Naive thymus-derived CD4-positive, alpha-beta T cell (primary cell): Measurements from ENCODE around the gene GKN2. TPM values are rescaled to one million over a fixed set of nuclear protein-coding genes. Genes with fewer than 3 reads are reported as not detected.

Experiments used
- ATAC-seq: fragments of 150-1000 bp; cut with Tn5 transposase; 2 replicates; pipeline ENCODE4 v1.10.0; 2021; ENCODE audit warnings: mild to moderate bottlenecking, moderate library complexity
- CTCF ChIA-PET: fragments of 350-600 bp; sonication (Branson Sonifier 250); formaldehyde crosslinking; loops from one replicate; lab custom pipeline; 2021; ENCODE audit warnings: antibody characterized with exemption; lab: Charles Lee
- POLR2A ChIA-PET: fragments of 350-600 bp; sonication (Branson Sonifier 250); formaldehyde crosslinking; loops from one replicate; lab custom pipeline; 2021; ENCODE audit warnings: antibody characterized with exemption, inconsistent platforms; lab: Charles Lee
- DNase-seq, 9 donors: peaks; one replicate each; pipeline versions ENCODE4 v3.0.0 to v3.0.0-alpha.2; 2020 to 2022; ENCODE audit warnings: mixed read lengths in 1 of 9
- H3K27ac ChIP-seq: one replicate; pipeline ENCODE4 v1.7.0; 2013; ENCODE audit warnings: mild to moderate bottlenecking, low read depth, low read length, moderate library complexity
- H3K27me3 ChIP-seq, 2 donors: one replicate each; pipeline ENCODE4 v1.7.0; 2013; ENCODE audit warnings: low read length in 2 of 2, mild to moderate bottlenecking in 2 of 2, moderate library complexity in 2 of 2; ENCODE audit not compliant: control insufficient read depth in 2 of 2, insufficient read depth in 2 of 2
- H3K36me3 ChIP-seq, 3 experiments: 1 replicate in 2 of 3; 2 replicates in 1 of 3; pipeline ENCODE4 v1.7.0; 2013; ENCODE audit warnings: low read length in 3 of 3, mild to moderate bottlenecking in 3 of 3, moderate library complexity in 1 of 3; ENCODE audit not compliant: insufficient read depth in 3 of 3, control insufficient read depth in 2 of 3
- H3K4me1 ChIP-seq, 2 donors: one replicate each; pipeline ENCODE4 v1.7.0; 2013; ENCODE audit warnings: low read length in 2 of 2, mild to moderate bottlenecking in 2 of 2, moderate library complexity in 1 of 2; ENCODE audit not compliant: control insufficient read depth in 2 of 2, insufficient read depth in 2 of 2
- H3K4me3 ChIP-seq: 2 replicates; pipeline ENCODE4 v1.7.0; 2013; ENCODE audit warnings: mild to moderate bottlenecking, low read length
- H3K9me3 ChIP-seq, 3 experiments: 1 replicate in 2 of 3; 2 replicates in 1 of 3; pipeline ENCODE4 v1.7.0; 2013; ENCODE audit warnings: low read length in 3 of 3; ENCODE audit not compliant: control insufficient read depth in 2 of 3
- H3K27ac Mint-ChIP-seq, 9 donors: one replicate each; pipeline ENCODE4 v1.8.0; 2020 to 2022; ENCODE audit warnings: mixed read lengths in 9 of 9, mild to moderate bottlenecking in 8 of 9, moderate library complexity in 5 of 9, inconsistent platforms in 2 of 9
- H3K27me3 Mint-ChIP-seq, 5 donors: one replicate each; pipeline ENCODE4 v1.8.0; 2021 to 2022; ENCODE audit warnings: mixed read lengths in 5 of 5, mild to moderate bottlenecking in 1 of 5
- H3K36me3 Mint-ChIP-seq, 5 donors: one replicate each; pipeline ENCODE4 v1.8.0; 2020 to 2022; ENCODE audit warnings: mixed read lengths in 5 of 5, mild to moderate bottlenecking in 3 of 5, inconsistent platforms in 1 of 5
- H3K4me1 Mint-ChIP-seq, 7 donors: one replicate each; pipeline ENCODE4 v1.8.0; 2020 to 2022; ENCODE audit warnings: mixed read lengths in 7 of 7, mild to moderate bottlenecking in 3 of 7, inconsistent platforms in 1 of 7
- H3K4me3 Mint-ChIP-seq, 10 donors: one replicate each; pipeline ENCODE4 v1.8.0; 2020 to 2022; ENCODE audit warnings: mild to moderate bottlenecking in 10 of 10, mixed read lengths in 10 of 10, moderate library complexity in 6 of 10, inconsistent platforms in 2 of 10
- H3K9me3 Mint-ChIP-seq, 11 donors: one replicate each; pipeline ENCODE4 v1.8.0; 2020 to 2022; ENCODE audit warnings: mixed read lengths in 11 of 11, mild to moderate bottlenecking in 4 of 11, inconsistent platforms in 1 of 11, moderate library complexity in 1 of 11
- intact Hi-C, 2 donors: fragments of 100-400 bp; cut with micrococcal nuclease; formaldehyde crosslinking; loops; one replicate each; pipeline ENCODE4 v1.15.1; 2023
- polyA plus RNA-seq, 2 donors: library from polyadenylated mRNA; unstranded; fragments of 300-500 nt; fragmentation: Illumina TruSeq; gene quantifications; one replicate each; pipeline ENCODE4 v1.2.3, GENCODE V29; 2021
- total RNA-seq, 6 experiments: library from RNA in 5 of 6; stranded (reverse) in 5 of 6; gene quantifications; 1 replicate in 5 of 6; 2 replicates in 1 of 6; pipeline ENCODE4 v1.2.3 and lab custom pipeline; 2021 to 2026

Gene GKN2
- total and polyA plus RNA-seq, 7 experiments from 2014 or later, result not detected

DNA sequence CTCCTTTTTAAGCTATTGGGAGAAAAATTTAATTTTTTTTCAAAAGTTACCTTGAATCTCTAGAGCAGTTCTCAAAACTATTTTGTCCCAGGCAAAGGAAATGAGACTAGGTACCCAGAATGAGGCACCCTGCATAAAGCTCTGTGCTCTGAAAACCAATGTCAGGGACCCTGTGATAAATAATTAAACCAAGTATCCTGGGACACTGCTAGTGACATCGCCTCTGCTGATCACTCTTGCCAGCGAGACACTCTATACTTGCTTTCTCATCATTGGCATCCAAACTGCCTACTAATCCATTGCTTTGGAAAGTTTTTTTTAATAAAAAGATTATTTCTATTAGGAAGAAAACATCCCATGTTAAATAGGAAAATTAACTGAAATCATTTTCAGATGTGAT, 23.2 kb upstream of the GKN2 start:
- no peaks in the 10 kb centered on the region for H3K27me3 ChIP-seq
- ChIA-PET POLR2A (no interaction called here), CTCF (no interaction called here)
- no peak overlapping the region for H3K27ac ChIP-seq
- intact Hi-C loops, result no loop called here
- H3K4me1 ChIP-seq, result no peaks in the 10 kb centered on the region
- H3K9me3 ChIP-seq, result no peaks in the 10 kb centered on the region
- no peak overlapping the region for H3K4me3 Mint-ChIP-seq
- H3K36me3 ChIP-seq, result no peaks in the 10 kb centered on the region
- no peak overlapping the region for H3K4me3 ChIP-seq
- no peaks in the 10 kb centered on the region for H3K4me1 Mint-ChIP-seq
- no peaks in the 10 kb centered on the region for H3K36me3 Mint-ChIP-seq
- H3K27ac Mint-ChIP-seq, result no peak overlapping the region
- no peak for ATAC-seq
- DNase-seq, result no peak
- H3K27me3 Mint-ChIP-seq, result peaks cover 21 to 48% (median 36%) of the 10 kb centered on the region in 5 donors
- H3K9me3 Mint-ChIP-seq, result no peaks in the 10 kb centered on the region

DNA sequence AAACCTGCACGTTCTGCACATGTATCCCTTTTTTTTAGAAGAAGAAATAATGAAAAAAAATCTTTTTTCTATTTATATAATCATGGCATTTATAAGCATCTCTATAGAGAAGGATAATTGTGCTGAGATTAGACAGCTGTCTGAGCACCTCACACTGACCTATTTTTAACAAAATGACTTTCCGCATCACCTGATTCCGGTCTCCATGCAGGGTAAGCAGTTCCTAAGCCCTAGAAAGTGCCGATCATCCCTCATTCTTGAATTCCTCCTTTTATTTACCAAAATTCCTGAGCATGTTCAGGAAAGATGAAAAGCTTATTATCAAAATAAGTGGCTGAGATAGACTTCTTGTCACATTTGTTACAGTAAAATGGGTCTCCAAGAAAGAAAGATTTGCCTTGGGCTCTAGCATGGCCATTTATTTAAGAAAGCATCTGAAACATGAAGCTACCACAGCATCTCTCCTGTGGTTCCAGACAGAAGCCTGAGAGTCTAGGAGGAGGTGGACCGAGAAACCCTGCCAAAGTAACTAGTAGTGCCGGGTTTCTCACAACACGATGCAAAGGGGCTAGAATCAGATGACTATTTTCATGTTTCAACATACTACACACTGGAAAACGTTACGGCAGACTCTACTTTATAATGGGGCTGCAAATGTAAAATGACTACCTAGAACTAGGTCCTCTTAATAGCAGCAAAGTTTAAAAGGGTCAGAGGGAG, 22.4 kb upstream of the GKN2 start:
- Histone ChIP-seq H3K27ac (no peak overlapping the region), H3K9me3 (no peaks in the 10 kb centered on the region), H3K36me3 (no peaks in the 10 kb centered on the region), H3K4me3 (no peak overlapping the region), H3K4me1 (no peaks in the 10 kb centered on the region), H3K27me3 (no peaks in the 10 kb centered on the region)
- intact Hi-C loops, result no loop called here
- Mint-ChIP-seq H3K9me3 (no peaks in the 10 kb centered on the region), H3K27ac (no peak overlapping the region), H3K27me3 (peaks cover 21 to 47% (median 28%) of the 10 kb centered on the region in 5 donors), H3K4me3 (no peak overlapping the region), H3K4me1 (no peaks in the 10 kb centered on the region), H3K36me3 (no peaks in the 10 kb centered on the region)
- POLR2A ChIA-PET, result no interaction called here
- ATAC-seq (no peak), DNase-seq (no peak)
- CTCF ChIA-PET, result no interaction called here

DNA sequence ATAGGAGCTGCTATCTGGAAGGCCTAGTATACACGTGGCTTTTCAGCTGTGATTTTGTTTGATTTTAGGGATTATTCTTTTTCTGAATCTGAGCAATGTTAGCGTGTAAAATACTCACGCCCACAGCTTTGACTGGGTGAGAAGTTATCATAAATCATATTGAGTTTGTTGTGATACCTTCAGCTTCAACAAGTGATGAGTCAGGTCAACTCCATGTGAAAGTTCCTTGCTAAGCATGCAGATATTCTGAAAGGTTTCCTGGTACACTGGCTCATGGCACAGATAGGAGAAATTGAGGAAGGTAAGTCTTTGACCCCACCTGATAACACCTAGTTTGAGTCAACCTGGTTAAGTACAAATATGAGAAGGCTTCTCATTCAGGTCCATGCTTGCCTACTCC, 21.6 kb upstream of the GKN2 start, which contains the start of gene GKN1:
Gene GKN1, plus strand, starts transcription at position 386 of the 400 bp plus-strand sequence. CDS start 42 bp downstream, outside the sequence.
- intact Hi-C loops, result no loop called here
- H3K9me3 ChIP-seq, result no peaks in the 10 kb centered on the region
- H3K27me3 Mint-ChIP-seq, result peaks cover 14 to 39% (median 23%) of the 10 kb centered on the region in 5 donors
- no peaks in the 10 kb centered on the region for H3K4me1 Mint-ChIP-seq
- H3K4me3 ChIP-seq, result no peak within 1 kb of the TSS
- H3K36me3 ChIP-seq, result no peaks in the 10 kb centered on the region
- H3K4me3 Mint-ChIP-seq, result no peak within 1 kb of the TSS
- no peak within 1 kb of the TSS for H3K27ac Mint-ChIP-seq
- CTCF ChIA-PET, result no interaction called here
- H3K36me3 Mint-ChIP-seq, result no peaks in the 10 kb centered on the region
- POLR2A ChIA-PET, result no interaction called here
- no peak for DNase-seq
- no peaks in the 10 kb centered on the region for H3K27me3 ChIP-seq
- no peak for ATAC-seq
- H3K4me1 ChIP-seq, result no peaks in the 10 kb centered on the region
- no peaks in the 10 kb centered on the region for H3K9me3 Mint-ChIP-seq
- no peak within 1 kb of the TSS for H3K27ac ChIP-seq

DNA sequence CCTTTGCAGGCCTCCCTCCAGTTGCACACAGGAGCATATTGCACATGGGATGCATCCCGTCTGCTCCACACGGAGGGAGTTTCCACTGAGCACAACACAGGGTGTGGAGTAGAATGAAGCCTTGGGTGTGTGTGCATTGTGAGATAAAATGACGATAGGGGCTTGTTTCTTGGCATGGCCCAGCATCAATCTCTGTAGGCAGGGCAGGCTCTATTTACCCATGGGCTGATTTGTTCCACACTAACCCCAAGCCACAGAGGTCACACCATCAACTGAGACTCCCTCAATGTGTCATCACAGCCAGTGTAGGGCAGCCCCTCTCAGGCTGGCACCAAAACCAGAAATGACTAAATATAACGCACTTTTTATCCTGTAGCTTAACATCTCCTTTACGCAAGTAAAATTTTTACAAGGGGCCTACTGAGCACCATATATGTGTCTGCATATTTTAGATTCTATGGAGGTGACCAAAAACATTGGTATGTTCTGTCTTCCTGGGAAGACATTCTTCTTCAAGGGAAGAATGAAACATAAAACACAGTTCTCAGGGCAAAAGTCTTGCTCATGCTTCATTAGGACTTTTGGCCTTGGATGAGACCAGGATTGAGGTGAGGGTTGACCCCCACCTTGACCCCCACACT, 19.0 kb upstream of the GKN2 start:
- H3K9me3 Mint-ChIP-seq, result no peaks in the 10 kb centered on the region

DNA sequence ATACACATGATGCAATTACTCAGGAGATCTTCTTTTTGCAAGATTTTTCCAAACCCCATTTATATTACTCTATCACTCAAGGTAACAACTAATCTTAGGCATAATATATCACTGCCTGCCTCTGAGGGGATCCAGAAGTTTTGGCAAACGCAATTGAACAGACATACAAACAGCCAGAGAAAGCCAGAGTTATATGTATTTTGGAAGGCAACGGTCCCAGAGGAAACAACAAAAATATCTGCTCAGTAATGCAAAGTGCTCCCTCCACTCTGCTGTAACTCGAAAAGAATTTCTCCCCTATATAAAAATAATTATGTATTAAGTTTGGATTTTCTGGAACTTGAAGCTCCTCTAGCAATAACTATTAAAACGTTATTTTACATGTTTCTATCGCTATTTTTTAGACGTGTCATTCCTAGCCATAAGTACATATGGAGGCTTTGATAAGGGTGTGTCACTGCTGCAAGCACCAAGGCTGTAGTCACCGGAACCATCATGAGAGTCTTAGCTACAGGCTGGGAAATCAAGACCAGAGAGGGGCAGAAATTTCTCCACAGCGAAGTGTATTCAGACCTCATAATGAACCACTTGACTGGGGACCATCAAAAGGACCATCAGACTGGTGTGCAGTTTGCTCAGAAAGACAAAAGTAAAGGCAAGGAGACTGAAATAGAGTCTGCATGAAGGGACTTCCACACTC, 18.0 kb upstream of the GKN2 start:
- Histone ChIP-seq H3K27ac (no peak overlapping the region), H3K9me3 (no peaks in the 10 kb centered on the region), H3K36me3 (no peaks in the 10 kb centered on the region), H3K27me3 (no peaks in the 10 kb centered on the region), H3K4me1 (no peaks in the 10 kb centered on the region), H3K4me3 (no peak overlapping the region)
- H3K36me3 Mint-ChIP-seq, result no peaks in the 10 kb centered on the region
- ATAC-seq, result no peak
- no peak for DNase-seq
- CTCF ChIA-PET, result no interaction called here
- intact Hi-C loops, result no loop called here
- no peaks in the 10 kb centered on the region for H3K9me3 Mint-ChIP-seq
- no peak overlapping the region for H3K4me3 Mint-ChIP-seq
- no peaks in the 10 kb centered on the region for H3K4me1 Mint-ChIP-seq
- peaks cover 0 to 37% (median 12%) of the 10 kb centered on the region in 5 donors for H3K27me3 Mint-ChIP-seq
- POLR2A ChIA-PET, result no interaction called here
- H3K27ac Mint-ChIP-seq, result no peak overlapping the region

More for the DNA sequence above, 19.0 kb upstream of the GKN2 start:
- H3K4me3 ChIP-seq, result no peak overlapping the region
- no peak overlapping the region for H3K27ac ChIP-seq
- no peaks in the 10 kb centered on the region for H3K4me1 ChIP-seq
- intact Hi-C loops, result no loop called here
- Mint-ChIP-seq H3K27me3 (peaks cover 0 to 33% (median 11%) of the 10 kb centered on the region in 5 donors), H3K4me1 (no peaks in the 10 kb centered on the region), H3K4me3 (no peak overlapping the region), H3K36me3 (no peaks in the 10 kb centered on the region), H3K27ac (no peak overlapping the region)
- no peaks in the 10 kb centered on the region for H3K9me3 ChIP-seq
- H3K27me3 ChIP-seq, result no peaks in the 10 kb centered on the region
- H3K36me3 ChIP-seq, result no peaks in the 10 kb centered on the region
- no peak for DNase-seq
- POLR2A ChIA-PET, result no interaction called here
- CTCF ChIA-PET, result no interaction called here
- ATAC-seq, result no peak

DNA sequence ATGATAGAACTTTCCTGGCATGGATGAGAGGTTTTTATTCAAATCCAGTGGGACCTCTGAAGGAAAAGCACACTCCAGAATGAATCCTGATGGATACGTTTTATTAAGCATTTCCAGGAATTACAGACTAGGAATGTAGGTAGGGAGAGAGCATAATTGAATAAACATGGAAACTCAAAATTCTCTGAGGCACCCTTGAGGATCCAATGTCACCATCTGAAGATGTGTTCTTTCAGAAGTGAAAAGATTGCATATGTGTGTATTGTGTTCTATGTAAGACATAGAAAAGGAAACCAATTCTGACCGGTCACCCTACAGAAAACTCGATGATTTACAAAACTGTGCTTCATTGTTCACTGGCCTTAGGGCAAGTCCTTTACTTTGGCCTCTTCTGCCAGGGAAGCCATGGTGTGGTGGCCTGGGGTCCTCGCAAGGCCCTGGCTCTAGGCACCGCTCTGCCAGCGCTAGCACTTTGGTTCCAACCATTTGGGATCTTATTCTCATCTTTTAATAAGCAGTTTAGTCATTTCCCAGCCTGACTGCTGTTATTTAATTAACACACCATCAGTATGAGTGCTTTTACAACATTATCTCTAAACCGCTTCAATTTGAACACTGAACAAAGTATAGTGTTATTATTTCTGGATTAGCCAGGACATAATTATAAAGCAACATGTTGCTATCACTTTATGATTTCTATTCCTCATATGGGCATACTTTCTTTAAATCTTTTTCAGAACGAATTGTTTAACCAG, 17.2 kb upstream of the GKN2 start:
- CTCF ChIA-PET, result no interaction called here
- POLR2A ChIA-PET, result no interaction called here

More for the DNA sequence above, 17.2 kb upstream of the GKN2 start:
- Mint-ChIP-seq H3K9me3 (no peaks in the 10 kb centered on the region), H3K27ac (no peak overlapping the region), H3K4me3 (no peak overlapping the region), H3K27me3 (peaks cover under 1 to 32% (median 13%) of the 10 kb centered on the region in 5 donors), H3K4me1 (no peaks in the 10 kb centered on the region), H3K36me3 (no peaks in the 10 kb centered on the region)
- Histone ChIP-seq H3K4me3 (no peak overlapping the region), H3K9me3 (no peaks in the 10 kb centered on the region), H3K36me3 (no peaks in the 10 kb centered on the region), H3K27me3 (no peaks in the 10 kb centered on the region), H3K4me1 (no peaks in the 10 kb centered on the region), H3K27ac (no peak overlapping the region)
- ATAC-seq (no peak), DNase-seq (no peak)
- intact Hi-C loops, result no loop called here
